IMR-90 (cell line): Measurements from ENCODE around the gene TRIM71. TPM values are rescaled to one million over a fixed set of nuclear protein-coding genes. Genes with fewer than 3 reads are reported as not detected.

Experiments used
- ATAC-seq: fragments of 200-7000 bp; cut with Tn5 transposase; 2 replicates; pipeline ENCODE4 v1.9.1; 2020; ENCODE audit warnings: low read depth, mild to moderate bottlenecking, moderate library complexity
- BruUV-seq: library from RNA; stranded (reverse); fragments of 400-500 nt; replicated peaks from 2 replicates; lab custom pipeline; 2021; lab: Mats Ljungman, UMichigan
- CTCF ChIA-PET: fragments of 300-600 bp; formaldehyde crosslinking; extraction: SDS; loops from one replicate; lab custom pipeline; 2021; ENCODE audit warnings: antibody characterized with exemption; lab: Yijun Ruan, JAX
- POLR2A ChIA-PET: fragments of 300-600 bp; sonication (Branson Sonifier 250); formaldehyde crosslinking; loops from one replicate; lab custom pipeline; 2022; ENCODE audit warnings: antibody characterized with exemption; ENCODE audit not compliant: unreplicated experiment; lab: Charles Lee
- DNase-seq: peaks from one replicate; pipeline ENCODE4 v3.0.0; 2013
- H2AFZ ChIP-seq: replicated peaks from 2 replicates; pipeline ENCODE3; 2013; ENCODE audit warnings: low read length, mild to moderate bottlenecking; ENCODE audit not compliant: poor library complexity
- H2AK5ac ChIP-seq: 2 replicates; pipeline ENCODE4 v1.6.1; 2013; ENCODE audit warnings: low read depth, low read length, inconsistent platforms
- H2AK9ac ChIP-seq: replicated peaks from 2 replicates; pipeline ENCODE3; 2013; ENCODE audit warnings: mild to moderate bottlenecking, low read depth, low read length, moderate library complexity; ENCODE audit not compliant: poor library complexity
- H2BK120ac ChIP-seq: 2 replicates; pipeline ENCODE4 v1.6.1; 2013; ENCODE audit warnings: low read depth, low read length, inconsistent platforms
- H2BK15ac ChIP-seq: 3 replicates; pipeline ENCODE4 v1.6.1; 2013; ENCODE audit warnings: low read depth, low read length, inconsistent platforms
- H2BK20ac ChIP-seq: 2 replicates; pipeline ENCODE4 v1.6.1; 2013; ENCODE audit warnings: low read depth, mild to moderate bottlenecking, inconsistent platforms, low read length, moderate library complexity
- H2BK5ac ChIP-seq: 2 replicates; pipeline ENCODE4 v1.6.1; 2013; ENCODE audit warnings: mild to moderate bottlenecking, low read depth, low read length, inconsistent platforms; ENCODE audit not compliant: poor library complexity, severe bottlenecking
- H3K14ac ChIP-seq: replicated peaks from 2 replicates; pipeline ENCODE4 v1.6.1; 2013; ENCODE audit warnings: low read depth, low read length, inconsistent platforms
- H3K18ac ChIP-seq: 2 replicates; pipeline ENCODE4 v1.6.1; 2013; ENCODE audit warnings: low read depth, low read length, control low read depth
- H3K23ac ChIP-seq: 2 replicates; pipeline ENCODE4 v1.6.1; 2013; ENCODE audit warnings: low read depth, low read length, inconsistent platforms
- H3K27ac ChIP-seq: 2 replicates; pipeline ENCODE4 v1.5.1; 2013; ENCODE audit warnings: mild to moderate bottlenecking, control low read depth, low read length; ENCODE audit not compliant: insufficient read depth
- H3K27me3 ChIP-seq: 2 replicates; pipeline ENCODE4 v1.6.1; 2013; ENCODE audit warnings: low read length; ENCODE audit not compliant: control insufficient read depth, insufficient read depth
- H3K36me3 ChIP-seq: 2 replicates; pipeline ENCODE4 v1.6.1; 2013; ENCODE audit warnings: low read length, mixed read lengths; ENCODE audit not compliant: control insufficient read depth, insufficient read depth
- H3K4ac ChIP-seq: 2 replicates; pipeline ENCODE4 v1.6.1; 2013; ENCODE audit warnings: low read depth, low read length, inconsistent platforms
- H3K4me1 ChIP-seq: 2 replicates; pipeline ENCODE4 v1.6.1; 2013; ENCODE audit warnings: low read length, mixed read lengths; ENCODE audit not compliant: control insufficient read depth, insufficient read depth
- H3K4me2 ChIP-seq: 2 replicates; pipeline ENCODE4 v1.6.1; 2013; ENCODE audit warnings: low read depth, mild to moderate bottlenecking, control low read depth, low read length, moderate library complexity
- H3K4me3 ChIP-seq: 2 replicates; pipeline ENCODE4 v1.5.1; 2013; ENCODE audit warnings: low read depth, mild to moderate bottlenecking, control low read depth, low read length, moderate library complexity; ENCODE audit not compliant: insufficient read depth
- H3K56ac ChIP-seq: 2 replicates; pipeline ENCODE4 v1.6.1; 2013; ENCODE audit warnings: low read length, inconsistent platforms; ENCODE audit not compliant: insufficient read depth; ENCODE audit errors: extremely low read depth
- H3K79me1 ChIP-seq, 2 experiments: 2 replicates each; pipeline ENCODE4 v1.6.1; 2013; ENCODE audit warnings: low read length in 2 of 2, inconsistent platforms in 1 of 2, low read depth in 1 of 2
- H3K9ac ChIP-seq: 2 replicates; pipeline ENCODE4 v1.6.1; 2013; ENCODE audit warnings: low read depth, low read length, control low read depth
- H3K9me1 ChIP-seq: 2 replicates; pipeline ENCODE4 v1.6.1; 2013; ENCODE audit warnings: low read length, inconsistent platforms; ENCODE audit not compliant: insufficient read depth
- H3K9me3 ChIP-seq: 2 replicates; pipeline ENCODE4 v1.6.1; 2013; ENCODE audit warnings: low read length; ENCODE audit not compliant: control insufficient read depth, insufficient read depth
- H4K20me1 ChIP-seq: 2 replicates; pipeline ENCODE4 v1.6.1; 2013; ENCODE audit warnings: low read length, inconsistent platforms; ENCODE audit not compliant: insufficient read depth
- H4K5ac ChIP-seq: 2 replicates; pipeline ENCODE4 v1.6.1; 2013; ENCODE audit warnings: mild to moderate bottlenecking, low read depth, low read length, control low read depth
- H4K8ac ChIP-seq, 2 experiments: 2 replicates each; pipeline ENCODE4 v1.6.1; 2013; ENCODE audit warnings: low read depth in 2 of 2, low read length in 2 of 2, control low read depth in 1 of 2, inconsistent platforms in 1 of 2
- H4K91ac ChIP-seq: 2 replicates; pipeline ENCODE4 v1.6.1; 2013; ENCODE audit warnings: low read depth, low read length, inconsistent platforms; ENCODE audit not compliant: insufficient read depth
- BHLHE40 ChIP-seq: fragments of 150-350 bp; IDR thresholded peaks from 2 replicates; pipeline ENCODE4 v1.6.1; 2016; ENCODE audit warnings: mild to moderate bottlenecking, low read depth, low read length
- CHD1 ChIP-seq: IDR thresholded peaks from 2 replicates; pipeline ENCODE4 v1.6.1; 2012; ENCODE audit warnings: low read depth, low read length, improper control_type of control experiment
- MAFK ChIP-seq: IDR thresholded peaks from 2 replicates; pipeline ENCODE4 v1.6.1; 2012; ENCODE audit warnings: low read depth, low read length, improper control_type of control experiment
- POLR2A ChIP-seq: IDR thresholded peaks from 2 replicates; pipeline ENCODE4 v1.6.1; 2012; ENCODE audit warnings: mild to moderate bottlenecking, low read depth, low read length
- WGBS, 2 experiments: methylation state at CpG; one replicate each; pipeline versions ENCODE4 v1.1.5 to v1.1.7; 2013; ENCODE audit warnings: missing lambda C conversion rate in 2 of 2; ENCODE audit not compliant: insufficient read length in 1 of 2; ENCODE audit errors: extremely low coverage in 2 of 2; 5-methylcytosine and 5-hydroxymethylcytosine counted together
- dilution Hi-C: fragments of 300-500 bp; cut with HindIII; formaldehyde crosslinking; loops from one replicate; pipeline ENCODE4 v1.14.3; 2018; ENCODE audit warnings: low sequenced_read_pairs; ENCODE audit not compliant: unreplicated experiment
- in situ Hi-C: fragments of 300-500 bp; cut with MboI; formaldehyde crosslinking; loops from 3 replicates; pipeline ENCODE4 v1.14.3; 2019; ENCODE audit warnings: low sequenced_read_pairs, inconsistent platforms, mixed read lengths
- intact Hi-C: fragments of 100-400 bp; cut with micrococcal nuclease; formaldehyde crosslinking; loops from 2 replicates; pipeline ENCODE4 v1.10.0; 2022
- polyA plus RNA-seq, 3 experiments: library from polyadenylated mRNA; depleted of rRNA; stranded (reverse); fragments of >200 nt; gene quantifications; 2 replicates each; pipeline ENCODE4 v1.2.3, GENCODE V29; 2012; ENCODE audit warnings: low replicate concordance in 1 of 3
- total RNA-seq: library from RNA; depleted of rRNA; stranded (reverse); fragments of >200 nt; gene quantifications from 2 replicates; pipeline ENCODE4 v1.2.3, GENCODE V29; 2012

TRIM71 gene
- total and polyA plus RNA-seq, 2 of the 4 experiments (the other 2 are of a cell fraction) = not detected

DNA sequence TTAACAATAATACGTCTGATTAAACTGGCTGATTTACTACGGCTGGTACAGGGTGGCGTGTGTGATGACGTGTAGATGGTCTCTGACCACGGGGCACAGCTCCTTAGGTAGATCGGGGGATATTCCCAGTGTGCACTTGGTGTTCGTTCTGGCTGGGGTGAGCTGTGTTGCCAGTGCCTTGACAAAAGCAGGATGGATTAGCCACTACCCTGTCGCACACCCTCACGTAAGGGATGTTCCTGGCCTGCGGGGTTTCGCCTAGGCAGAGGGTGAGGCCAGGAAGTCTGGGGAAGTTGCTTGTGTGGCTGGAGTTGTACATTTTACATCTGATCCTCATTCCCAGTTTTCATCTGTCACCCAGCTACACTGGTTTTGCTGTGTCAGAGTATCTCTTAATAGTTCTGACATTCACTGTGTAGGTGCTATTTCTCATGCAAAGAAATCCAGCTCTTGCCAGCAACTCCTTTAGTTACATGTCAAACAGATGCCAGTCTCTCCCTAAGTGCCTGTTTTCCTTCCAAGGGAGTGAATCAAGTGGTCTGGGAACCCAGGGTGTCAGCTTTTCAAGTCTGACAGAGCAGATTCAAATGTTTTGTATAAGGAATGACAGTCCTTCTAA lies 67.6 kb downstream of the TRIM71 start:
- Histone ChIP-seq H3K4ac (no peak overlapping the region), H3K56ac (no peak overlapping the region), H3K9me3 (no peaks in the 10 kb centered on the region), H2AFZ (no peak overlapping the region), H4K8ac (no peak overlapping the region), H3K27me3 (peaks cover 21% of the 10 kb centered on the region), H2BK5ac (no peak overlapping the region), H3K4me1 (no peaks in the 10 kb centered on the region), H4K91ac (no peak overlapping the region), H3K27ac (no peak overlapping the region), H3K9ac (no peak overlapping the region), H3K9me1 (no peaks in the 10 kb centered on the region), H3K4me2 (no peak overlapping the region), H3K36me3 (no peaks in the 10 kb centered on the region), H2AK9ac (no peak overlapping the region), H3K18ac (no peak overlapping the region), H3K23ac (no peak overlapping the region), H2BK20ac (no peak overlapping the region), H2BK120ac (no peak overlapping the region), H4K5ac (no peak overlapping the region), H3K14ac (no peak overlapping the region), H2AK5ac (no peak overlapping the region), H2BK15ac (no peak overlapping the region), H4K20me1 (no peaks in the 10 kb centered on the region), H3K79me1 (no peaks in the 10 kb centered on the region), H3K4me3 (no peak overlapping the region)
- ChIA-PET POLR2A (no interaction called here), CTCF (no interaction called here)
- dilution Hi-C loops (no loop called here), intact Hi-C loops (no loop called here), in situ Hi-C loops (no loop called here)
- ATAC-seq = no peak
- no CpG with 5 or more reads among the region's 11 CpGs for WGBS, 2 experiments
- TF ChIP-seq CHD1 (no peak), POLR2A (no peak), BHLHE40 (no peak), MAFK (no peak)
- no TSS peak for BruUV-seq
- no peak for DNase-seq
